ENCODE data around the gene SPRR2A.
"Not testable (repeated sequence)": the region's sequence is repeated elsewhere in the genome, so short reads cannot be mapped to it uniquely, and the experiment has no call there.

The SPRR2A gene

GRCh38 chr1:153024413-153024812, 32.9 kb downstream of the SPRR2A start:
- DNase-seq: no peak

GRCh38 chr1:153023109-153023508, 34.2 kb downstream of the SPRR2A start:
- DNase-seq: no peak

- not testable (repeated sequence) for DNase-seq
These were observed 35.0 kb downstream of the SPRR2A start for GRCh38 chr1:153022340-153022739.

GRCh38 chr1:153021829-153022228, 35.5 kb downstream of the SPRR2A start:
- not testable (repeated sequence) for DNase-seq

GRCh38 chr1:153011235-153011758, 46.0 kb downstream of the SPRR2A start:
- not testable (repeated sequence) for DNase-seq

All from SHP77 (cell line).